ENCODE results near the gene PPM1G.
"Not testable (repeated sequence)": the region's sequence is repeated elsewhere in the genome, so short reads cannot be mapped to it uniquely, and the experiment has no call there.

PPM1G gene

GRCh38 chr2:27375513-27376099 is 33.8 kb downstream of the PPM1G start:
- DNase-seq (ENCODE audit: low spot score): no peak

- DNase-seq (ENCODE audit: low spot score): no peak
Observed at GRCh38 chr2:27373567-27373966, 35.8 kb downstream of the PPM1G start.

GRCh38 chr2:27372937-27373336 is 36.5 kb downstream of the PPM1G start:
- no peak for DNase-seq (ENCODE audit: low spot score)

- DNase-seq (ENCODE audit: low spot score): peak; percentile 11
Observed at GRCh38 chr2:27370816-27371620, 38.4 kb downstream of the PPM1G start.

- peak; percentile 94 for DNase-seq (ENCODE audit: low spot score)
Observed at GRCh38 chr2:27370026-27370815, 39.2 kb downstream of the PPM1G start, which contains the start of the genes EIF2B4 and SNX17. Gene EIF2B4, minus strand, starts transcription at chr2:27370338. Its CDS starts 24 bp downstream, at chr2:27370314. Gene SNX17, plus strand, starts transcription at chr2:27370616. Its CDS starts 128 bp downstream, at chr2:27370744.

- DNase-seq (ENCODE audit: low spot score): peak; percentile 85
Observed at GRCh38 chr2:27369471-27370025, 39.8 kb downstream of the PPM1G start.

GRCh38 chr2:27363933-27364332 is 45.5 kb downstream of the PPM1G start:
- no peak for DNase-seq (ENCODE audit: low spot score)

- no peak for DNase-seq (ENCODE audit: low spot score)
Observed at GRCh38 chr2:27362678-27363420, 46.5 kb downstream of the PPM1G start.

GRCh38 chr2:27356382-27357181 is 52.8 kb downstream of the PPM1G start, which contains the start of gene GTF3C2:
Gene GTF3C2, minus strand, starts transcription at chr2:27356764. Its CDS starts 13,210 bp downstream, at chr2:27343554.
- peak; percentile 92 for DNase-seq (ENCODE audit: low spot score)

GRCh38 chr2:27356056-27356381 is 53.4 kb downstream of the PPM1G start:
- peak; percentile 55 for DNase-seq (ENCODE audit: low spot score)

GRCh38 chr2:27354597-27354927 is 54.8 kb downstream of the PPM1G start:
- DNase-seq (ENCODE audit: low spot score): no peak

- no peak for DNase-seq (ENCODE audit: low spot score)
Observed at GRCh38 chr2:27353762-27354596, 55.4 kb downstream of the PPM1G start.

GRCh38 chr2:27353386-27353761 is 56.0 kb downstream of the PPM1G start:
- not testable (repeated sequence) for DNase-seq (ENCODE audit: low spot score)

- DNase-seq (ENCODE audit: low spot score): no peak
Observed at GRCh38 chr2:27351802-27352598, 57.4 kb downstream of the PPM1G start.

GRCh38 chr2:27350106-27350693 is 59.2 kb downstream of the PPM1G start:
- DNase-seq (ENCODE audit: low spot score): no peak

- DNase-seq (ENCODE audit: low spot score): no peak
Observed at GRCh38 chr2:27347641-27348040, 61.8 kb downstream of the PPM1G start.

- no peak for DNase-seq (ENCODE audit: low spot score)
Observed at GRCh38 chr2:27336173-27336572, 73.2 kb downstream of the PPM1G start.

- DNase-seq (ENCODE audit: low spot score): no peak
Observed at GRCh38 chr2:27335311-27335710, 74.1 kb downstream of the PPM1G start.

Measured in iPS-NIHi11 (cell line).